CD4-positive, alpha-beta T cell treated with Interleukin-1 beta for 1 hour (primary cell): ENCODE measurements around the gene TMEM270.

Source experiments
- DNase-seq, 2 donors: peaks; one replicate each; pipeline ENCODE4 v3.0.0-alpha.2; 2020 to 2022

TMEM270 gene

DNA sequence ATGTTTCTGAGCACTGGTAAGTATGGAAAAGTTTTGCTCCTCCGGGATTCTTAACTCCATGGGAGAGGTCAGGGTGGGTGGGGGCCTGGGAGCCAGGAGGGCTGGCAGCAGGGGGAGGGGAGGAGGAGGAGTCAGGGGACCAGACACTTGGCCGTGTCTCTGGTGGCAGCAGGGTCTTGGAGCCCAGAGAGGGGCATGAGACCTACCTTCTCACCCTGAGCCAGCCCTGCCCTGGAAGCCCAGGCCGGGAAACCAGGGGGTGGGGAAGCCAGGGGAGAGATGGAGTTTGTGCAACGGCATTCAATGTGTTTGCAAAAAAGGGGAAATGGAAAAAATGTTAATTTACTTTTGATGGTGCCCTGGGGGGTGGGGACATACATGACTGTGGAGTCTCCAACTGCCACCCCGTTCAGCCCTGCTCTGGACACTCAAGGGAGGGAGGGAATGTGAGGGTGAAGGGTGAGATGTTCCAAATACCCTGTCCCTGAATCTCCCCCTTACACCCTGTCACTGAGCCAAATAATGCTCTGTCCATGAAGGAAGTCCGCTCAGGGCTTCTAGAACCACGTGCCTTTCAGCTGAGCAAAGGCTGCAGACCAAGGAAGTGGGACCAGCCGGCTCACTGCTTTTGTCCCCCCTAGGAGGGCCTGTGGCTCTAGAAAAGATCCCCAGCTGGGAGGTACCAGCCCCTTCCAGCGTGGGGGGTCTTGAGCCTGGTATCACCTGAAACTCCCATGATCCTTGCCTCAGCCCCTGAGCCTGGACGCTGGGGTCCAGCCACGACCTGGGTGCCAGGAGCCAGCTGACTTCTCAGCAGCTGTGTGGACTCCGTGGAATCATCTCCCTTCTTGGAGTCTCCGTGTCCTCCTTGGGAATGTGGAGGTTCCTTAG is 48.3 kb downstream of the TMEM270 start:
- DNase-seq: no peak

DNA sequence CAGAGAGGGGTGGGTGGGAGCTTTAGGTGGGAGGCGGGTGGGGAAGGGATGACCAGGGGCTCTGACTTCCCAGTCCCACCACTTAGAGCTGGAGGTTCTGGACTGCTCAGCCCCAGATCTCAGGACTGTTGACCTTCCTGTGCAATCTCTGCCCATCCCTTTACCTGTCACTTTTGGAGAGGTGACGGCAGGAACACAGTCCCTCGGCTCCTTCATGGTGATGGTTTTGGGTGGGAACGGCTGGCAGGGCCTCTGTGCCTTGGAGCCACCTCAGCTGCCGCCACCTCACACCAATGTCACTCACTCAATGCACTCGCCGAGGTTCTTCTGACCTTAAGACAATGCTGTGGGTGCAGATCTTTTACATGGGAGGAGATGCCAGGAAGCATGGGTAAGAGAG is 49.0 kb downstream of the TMEM270 start:
- DNase-seq: no peak

DNA sequence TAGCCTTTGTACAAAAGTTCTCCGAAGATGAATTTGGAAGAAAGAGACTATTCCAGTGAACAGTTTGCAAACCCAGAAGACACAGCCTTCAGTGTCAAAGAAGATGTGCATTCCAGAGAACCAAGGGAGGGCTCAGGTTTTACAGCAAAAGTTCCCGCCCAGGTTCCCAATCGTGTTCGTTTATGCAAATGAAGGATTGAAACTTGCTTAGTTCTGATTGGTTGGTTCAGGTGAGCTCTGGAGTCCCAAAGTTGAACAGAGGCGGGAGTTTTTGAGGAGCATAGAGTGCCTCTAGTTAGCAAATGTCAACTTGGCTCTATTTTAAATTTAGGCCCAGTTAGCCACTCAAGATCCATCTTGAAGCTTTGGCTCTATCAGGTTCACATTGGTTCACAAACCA is 51.3 kb downstream of the TMEM270 start:
- DNase-seq: no peak
